Osteocyte (in vitro differentiated cells): ENCODE results near the gene CHST13. TPM values are rescaled to one million over a fixed set of nuclear protein-coding genes. Genes with fewer than 3 reads are reported as not detected.

Source experiments
- DNase-seq: peaks from one replicate; pipeline ENCODE4 v3.0.0; 2021; ENCODE audit warnings: mixed read lengths; ENCODE audit not compliant: unreplicated experiment; ENCODE audit errors: extremely low spot score
- H3K27ac Mint-ChIP-seq: one replicate; pipeline ENCODE4 v1.8.0; 2021; ENCODE audit warnings: mild to moderate bottlenecking, mixed read lengths; ENCODE audit not compliant: unreplicated experiment
- H3K27me3 Mint-ChIP-seq: one replicate; pipeline ENCODE4 v1.8.0; 2021; ENCODE audit warnings: mixed read lengths; ENCODE audit not compliant: unreplicated experiment
- H3K36me3 Mint-ChIP-seq: one replicate; pipeline ENCODE4 v1.8.0; 2021; ENCODE audit warnings: mixed read lengths; ENCODE audit not compliant: unreplicated experiment
- H3K4me1 Mint-ChIP-seq: one replicate; pipeline ENCODE4 v1.8.0; 2021; ENCODE audit warnings: mixed read lengths; ENCODE audit not compliant: unreplicated experiment
- H3K4me3 Mint-ChIP-seq: one replicate; pipeline ENCODE4 v1.8.0; 2021; ENCODE audit warnings: mild to moderate bottlenecking, moderate library complexity, mixed read lengths; ENCODE audit not compliant: unreplicated experiment
- H3K9me3 Mint-ChIP-seq: one replicate; pipeline ENCODE4 v1.8.0; 2021; ENCODE audit warnings: mixed read lengths; ENCODE audit not compliant: unreplicated experiment
- CTCF ChIP-seq: fragments of 200-600 bp; sonication (generic); IDR thresholded peaks from 2 replicates; pipeline ENCODE4 v1.5.0; 2021; ENCODE audit warnings: antibody characterized with exemption, mild to moderate bottlenecking, moderate library complexity
- total RNA-seq: library from RNA; stranded (reverse); gene quantifications from 2 replicates; pipeline ENCODE4 v1.2.1, GENCODE V29; 2021

CHST13 gene
- total RNA-seq, 1 donor from 2014 or later, result not detected

GRCh38 chr3:126485176-126485897 lies 38.6 kb upstream of the CHST13 start:
- no peak overlapping the region for H3K27ac Mint-ChIP-seq
- H3K9me3 Mint-ChIP-seq, result no peaks in the 10 kb centered on the region
- no peak overlapping the region for H3K4me3 Mint-ChIP-seq
- H3K4me1 Mint-ChIP-seq, result peaks cover 19% of the 10 kb centered on the region
- no peak for DNase-seq
- TF ChIP-seq CTCF, result no peak
- no peaks in the 10 kb centered on the region for H3K36me3 Mint-ChIP-seq
- H3K27me3 Mint-ChIP-seq, result peaks cover 2% of the 10 kb centered on the region

GRCh38 chr3:126485956-126486355 lies 38.0 kb upstream of the CHST13 start:
- Mint-ChIP-seq H3K27me3 (peaks cover 2% of the 10 kb centered on the region), H3K4me3 (no peak overlapping the region), H3K36me3 (no peaks in the 10 kb centered on the region), H3K9me3 (no peaks in the 10 kb centered on the region), H3K27ac (no peak overlapping the region), H3K4me1 (peaks cover 19% of the 10 kb centered on the region)
- TF ChIP-seq CTCF, result no peak
- no peak for DNase-seq

- H3K27me3 Mint-ChIP-seq, result peaks cover 2% of the 10 kb centered on the region
- no peak for TF ChIP-seq CTCF
- no peak overlapping the region for H3K4me3 Mint-ChIP-seq
- no peaks in the 10 kb centered on the region for H3K36me3 Mint-ChIP-seq
- no peak overlapping the region for H3K27ac Mint-ChIP-seq
- DNase-seq, result no peak
- H3K9me3 Mint-ChIP-seq, result no peaks in the 10 kb centered on the region
- peaks cover 19% of the 10 kb centered on the region for H3K4me1 Mint-ChIP-seq
These were observed 37.6 kb upstream of the CHST13 start for GRCh38 chr3:126486360-126486847.

DNA sequence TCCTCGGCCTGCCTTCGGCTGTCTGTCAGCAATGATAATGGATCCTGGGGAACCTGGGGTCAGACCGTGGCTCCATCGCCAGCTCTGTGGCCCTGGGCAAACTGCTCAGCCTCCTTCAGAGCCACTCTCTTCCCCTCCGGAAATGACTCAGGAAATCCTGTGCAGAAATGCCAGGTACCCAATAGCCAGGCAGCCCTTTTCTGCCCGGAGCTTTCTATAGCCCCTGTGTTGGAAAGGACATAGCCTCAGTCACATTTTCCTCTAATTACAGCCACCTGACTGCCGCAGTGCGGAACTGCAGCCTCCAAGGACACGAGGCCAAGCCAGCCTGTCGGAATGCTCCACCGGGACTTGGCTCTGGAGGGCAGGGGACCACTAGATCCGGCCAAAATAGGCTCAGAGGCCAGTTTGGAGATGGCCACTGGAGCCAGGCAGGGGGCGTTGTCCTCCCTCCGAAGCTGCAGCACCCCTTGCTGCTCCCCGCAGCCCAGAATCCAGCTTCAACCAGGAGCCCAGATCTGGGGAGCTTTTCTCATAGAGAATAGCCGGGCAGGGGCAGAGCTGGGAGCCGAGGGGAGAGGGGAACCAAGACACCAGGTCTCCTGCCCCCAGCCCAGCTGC lies 36.7 kb upstream of the CHST13 start:
- no peak for DNase-seq
- Mint-ChIP-seq H3K27me3 (peaks cover 2% of the 10 kb centered on the region), H3K27ac (peak overlapping the region; percentile 50), H3K4me3 (no peak overlapping the region), H3K36me3 (no peaks in the 10 kb centered on the region), H3K9me3 (no peaks in the 10 kb centered on the region), H3K4me1 (peaks cover 13% of the 10 kb centered on the region)
- TF ChIP-seq CTCF, result peak; percentile 26

DNA sequence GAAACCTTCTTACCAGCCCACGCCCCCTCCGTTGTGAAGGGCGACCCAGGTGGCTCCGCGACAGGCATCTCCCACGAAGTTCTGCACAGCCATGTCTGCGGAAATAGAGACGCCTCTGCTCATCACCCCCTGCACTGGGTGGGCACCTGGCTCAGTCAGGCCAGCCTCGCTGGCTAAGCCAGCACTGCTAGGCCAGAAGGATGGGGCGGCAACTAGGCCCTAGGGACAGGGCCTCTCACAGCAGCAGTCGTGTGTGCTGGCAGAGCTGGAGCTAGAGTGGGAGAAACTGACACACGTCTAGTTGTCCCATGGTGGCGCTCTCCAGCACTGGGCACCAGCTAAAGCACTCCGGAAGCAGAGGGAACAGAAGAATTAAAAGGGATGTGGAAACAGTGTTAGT lies 35.8 kb upstream of the CHST13 start:
- H3K27me3 Mint-ChIP-seq, result peaks cover 2% of the 10 kb centered on the region
- H3K36me3 Mint-ChIP-seq, result no peaks in the 10 kb centered on the region
- no peak for TF ChIP-seq CTCF
- no peak overlapping the region for H3K4me3 Mint-ChIP-seq
- H3K9me3 Mint-ChIP-seq, result no peaks in the 10 kb centered on the region
- peaks cover 13% of the 10 kb centered on the region for H3K4me1 Mint-ChIP-seq
- DNase-seq, result no peak
- H3K27ac Mint-ChIP-seq, result no peak overlapping the region
